ENCODE measurements around the gene IL11RA.
A peak's percentile ranks its signal among the peaks of the same experiment; 100 is the strongest.
"Not testable (repeated sequence)": the region's sequence is repeated elsewhere in the genome, so short reads cannot be mapped to it uniquely, and the experiment has no call there.

Gene IL11RA

GRCh38 chr9:34639322-34639721 is 12.7 kb upstream of the IL11RA start:
- Mint-ChIP-seq H3K4me1 (peaks cover 29% of the 10 kb centered on the region), H3K36me3 (peaks cover 11% of the 10 kb centered on the region)
- ATAC-seq, H3K4me3 Mint-ChIP-seq, H3K9me3 Mint-ChIP-seq, H3K27ac Mint-ChIP-seq, H3K27me3 Mint-ChIP-seq: not testable (repeated sequence)

- Mint-ChIP-seq H3K27me3 (no peaks in the 10 kb centered on the region), H3K9me3 (no peaks in the 10 kb centered on the region), H3K4me3 (no peak overlapping the region), H3K4me1 (peaks cover 24% of the 10 kb centered on the region), H3K27ac (no peak overlapping the region), H3K36me3 (no peaks in the 10 kb centered on the region)
- ATAC-seq: no peak
These were observed 9.3 kb upstream of the IL11RA start for GRCh38 chr9:34642679-34643078.

GRCh38 chr9:34644766-34645314 is 7.1 kb upstream of the IL11RA start:
- H3K27ac Mint-ChIP-seq: no peak overlapping the region
- no peak overlapping the region for H3K4me3 Mint-ChIP-seq
- no peak for ATAC-seq
- H3K27me3 Mint-ChIP-seq: no peaks in the 10 kb centered on the region
- H3K9me3 Mint-ChIP-seq: no peaks in the 10 kb centered on the region
- peaks cover 26% of the 10 kb centered on the region for H3K4me1 Mint-ChIP-seq
- peaks cover 14% of the 10 kb centered on the region for H3K36me3 Mint-ChIP-seq

GRCh38 chr9:34646211-34647083 is 5.5 kb upstream of the IL11RA start, which contains the start of gene GALT:
Gene GALT, plus strand, starts transcription at chr9:34646675. Its CDS starts 30 bp downstream, at chr9:34646705.
- H3K27ac Mint-ChIP-seq: peak within 1 kb of the TSS; percentile 88

GRCh38 chr9:34647084-34647403 is 4.9 kb upstream of the IL11RA start:
- no peak for ATAC-seq
- peak overlapping the region; percentile 88 for H3K27ac Mint-ChIP-seq
- peaks cover 36% of the 10 kb centered on the region for H3K4me1 Mint-ChIP-seq
- peak overlapping the region; percentile 87 for H3K4me3 Mint-ChIP-seq
- no peaks in the 10 kb centered on the region for H3K27me3 Mint-ChIP-seq
- H3K36me3 Mint-ChIP-seq: peaks cover 15% of the 10 kb centered on the region
- no peaks in the 10 kb centered on the region for H3K9me3 Mint-ChIP-seq

More at GRCh38 chr9:34646211-34647083, 5.5 kb upstream of the IL11RA start, which contains the start of gene GALT:
- peaks cover 30% of the 10 kb centered on the region for H3K4me1 Mint-ChIP-seq
- no peaks in the 10 kb centered on the region for H3K9me3 Mint-ChIP-seq
- no peaks in the 10 kb centered on the region for H3K27me3 Mint-ChIP-seq
- H3K36me3 Mint-ChIP-seq: peaks cover 15% of the 10 kb centered on the region
- H3K4me3 Mint-ChIP-seq: peak within 1 kb of the TSS; percentile 87
- ATAC-seq: peak; percentile 96

GRCh38 chr9:34647651-34648050 is 4.3 kb upstream of the IL11RA start:
- peaks cover 15% of the 10 kb centered on the region for H3K36me3 Mint-ChIP-seq
- peak overlapping the region; percentile 88 for H3K27ac Mint-ChIP-seq
- peaks cover 42% of the 10 kb centered on the region for H3K4me1 Mint-ChIP-seq
- H3K27me3 Mint-ChIP-seq: no peaks in the 10 kb centered on the region
- peak overlapping the region; percentile 87 for H3K4me3 Mint-ChIP-seq
- H3K9me3 Mint-ChIP-seq: no peaks in the 10 kb centered on the region
- no peak for ATAC-seq

- Mint-ChIP-seq H3K27me3 (no peaks in the 10 kb centered on the region), H3K36me3 (peaks cover 15% of the 10 kb centered on the region), H3K4me1 (peaks cover 49% of the 10 kb centered on the region), H3K4me3 (no peak overlapping the region), H3K27ac (no peak overlapping the region), H3K9me3 (no peaks in the 10 kb centered on the region)
- no peak for ATAC-seq
These were observed 3.3 kb upstream of the IL11RA start for GRCh38 chr9:34648673-34649072.

- H3K4me3 Mint-ChIP-seq: no peak overlapping the region
- peaks cover 15% of the 10 kb centered on the region for H3K36me3 Mint-ChIP-seq
- no peaks in the 10 kb centered on the region for H3K9me3 Mint-ChIP-seq
- no peak for ATAC-seq
- peaks cover 48% of the 10 kb centered on the region for H3K4me1 Mint-ChIP-seq
- no peaks in the 10 kb centered on the region for H3K27me3 Mint-ChIP-seq
- no peak overlapping the region for H3K27ac Mint-ChIP-seq
These were observed 1.2 kb upstream of the IL11RA start for GRCh38 chr9:34650816-34651215.

GRCh38 chr9:34651321-34651720 is 664 bp upstream of the IL11RA start:
- Mint-ChIP-seq H3K4me1 (peaks cover 44% of the 10 kb centered on the region), H3K27me3 (no peaks in the 10 kb centered on the region), H3K4me3 (no peak overlapping the region), H3K27ac (no peak overlapping the region), H3K9me3 (no peaks in the 10 kb centered on the region), H3K36me3 (peaks cover 15% of the 10 kb centered on the region)
- no peak for ATAC-seq

GRCh38 chr9:34652602-34653000 is 616 bp downstream of the IL11RA start:
- Mint-ChIP-seq H3K4me1 (peaks cover 37% of the 10 kb centered on the region), H3K36me3 (peaks cover 15% of the 10 kb centered on the region), H3K9me3 (no peaks in the 10 kb centered on the region), H3K4me3 (no peak overlapping the region), H3K27ac (no peak overlapping the region), H3K27me3 (no peaks in the 10 kb centered on the region)
- ATAC-seq: no peak

GRCh38 chr9:34653151-34654072 is 1.4 kb downstream of the IL11RA start:
- Mint-ChIP-seq H3K4me1 (peaks cover 29% of the 10 kb centered on the region), H3K27ac (no peak overlapping the region), H3K4me3 (no peak overlapping the region), H3K36me3 (peaks cover 13% of the 10 kb centered on the region), H3K27me3 (no peaks in the 10 kb centered on the region), H3K9me3 (no peaks in the 10 kb centered on the region)
- ATAC-seq: no peak

- no peak overlapping the region for H3K4me3 Mint-ChIP-seq
- H3K9me3 Mint-ChIP-seq: no peaks in the 10 kb centered on the region
- peaks cover 23% of the 10 kb centered on the region for H3K4me1 Mint-ChIP-seq
- no peak for ATAC-seq
- peaks cover 4% of the 10 kb centered on the region for H3K36me3 Mint-ChIP-seq
- H3K27ac Mint-ChIP-seq: no peak overlapping the region
- H3K27me3 Mint-ChIP-seq: no peaks in the 10 kb centered on the region
These were observed 2.5 kb downstream of the IL11RA start for GRCh38 chr9:34654323-34655051.

GRCh38 chr9:34655394-34655793 is 3.4 kb downstream of the IL11RA start:
- no peaks in the 10 kb centered on the region for H3K27me3 Mint-ChIP-seq
- H3K4me1 Mint-ChIP-seq: peaks cover 23% of the 10 kb centered on the region
- H3K9me3 Mint-ChIP-seq: no peaks in the 10 kb centered on the region
- H3K36me3 Mint-ChIP-seq: peaks cover 4% of the 10 kb centered on the region
- H3K4me3 Mint-ChIP-seq: no peak overlapping the region
- H3K27ac Mint-ChIP-seq: no peak overlapping the region
- no peak for ATAC-seq

GRCh38 chr9:34656992-34657391 is 5.0 kb downstream of the IL11RA start:
- Mint-ChIP-seq H3K36me3 (peaks cover 17% of the 10 kb centered on the region), H3K4me1 (peaks cover 13% of the 10 kb centered on the region), H3K4me3 (no peak overlapping the region), H3K27me3 (no peaks in the 10 kb centered on the region), H3K27ac (no peak overlapping the region), H3K9me3 (no peaks in the 10 kb centered on the region)
- ATAC-seq: no peak

- H3K27me3 Mint-ChIP-seq: no peaks in the 10 kb centered on the region
- H3K4me3 Mint-ChIP-seq: no peak overlapping the region
- no peaks in the 10 kb centered on the region for H3K4me1 Mint-ChIP-seq
- H3K36me3 Mint-ChIP-seq: peaks cover 17% of the 10 kb centered on the region
- no peak for ATAC-seq
- H3K27ac Mint-ChIP-seq: no peak overlapping the region
- H3K9me3 Mint-ChIP-seq: no peaks in the 10 kb centered on the region
These were observed 6.5 kb downstream of the IL11RA start for GRCh38 chr9:34658461-34658860.
